GM12878 (cell line): Measurements from ENCODE around the gene SPDYC. TPM values are rescaled to one million over a fixed set of nuclear protein-coding genes. Genes with fewer than 3 reads are reported as not detected.
A peak's percentile ranks its signal among the peaks of the same experiment; 100 is the strongest.

Experiments used
- ATAC-seq: fragments of 200-7000 bp; cut with Tn5 transposase; 3 replicates; pipeline ENCODE4 v1.9.1; 2020; ENCODE audit warnings: mild to moderate bottlenecking, moderate library complexity
- BruUV-seq: library from RNA; stranded (reverse); fragments of 400-500 nt; replicated peaks from 2 replicates; lab custom pipeline; 2021; lab: Mats Ljungman, UMichigan
- CTCF ChIA-PET: fragments of 300-600 bp; sonication (Branson Sonifier 250); formaldehyde crosslinking; extraction: SDS; loops from one replicate; lab custom pipeline; 2021; ENCODE audit warnings: inconsistent platforms; lab: Yijun Ruan, JAX
- POLR2A ChIA-PET: fragments of 350-600 bp; formaldehyde crosslinking; extraction: SDS; loops from one replicate; lab custom pipeline; 2021; ENCODE audit warnings: inconsistent platforms; lab: Charles Lee
- RAD21 ChIA-PET: fragments of 300-600 bp; sonication (Branson Sonifier 250); formaldehyde crosslinking; loops from one replicate; lab custom pipeline; 2023; ENCODE audit warnings: antibody characterized with exemption; ENCODE audit not compliant: unreplicated experiment; lab: Charles Lee
- SMC1A ChIA-PET: fragments of 300-600 bp; sonication (Branson Sonifier 250); formaldehyde crosslinking; loops from one replicate; lab custom pipeline; 2023; ENCODE audit not compliant: unreplicated experiment, uncharacterized antibody; lab: Charles Lee
- DNase-seq: peaks from one replicate; pipeline ENCODE4 v3.0.0-alpha.2; 2011; ENCODE audit warnings: low read depth, low spot score
- FAIRE-seq: peaks from 3 replicates; lab custom pipeline; 2011; peaks lifted over from hg19 to GRCh38; lab: Jason Lieb, UNC
- H2AFZ ChIP-seq: 2 replicates; pipeline ENCODE4 v1.6.0; 2011; ENCODE audit warnings: low read depth, low read length, control low read depth; ENCODE audit not compliant: control insufficient read depth
- H3K27ac ChIP-seq: 2 replicates; pipeline ENCODE4 v1.5.1; 2011; ENCODE audit warnings: control low read depth; ENCODE audit not compliant: control insufficient read depth, insufficient read depth
- H3K27me3 ChIP-seq, 2 experiments: replicated peaks in 1 of 2; 2 replicates each; pipeline versions ENCODE4 v1.6.0 to v1.6.1; 2011; ENCODE audit warnings: low read length in 1 of 2; ENCODE audit not compliant: control insufficient read depth in 2 of 2, insufficient read depth in 2 of 2
- H3K36me3 ChIP-seq, 2 experiments: 2 replicates each; pipeline ENCODE4 v1.5.1; 2011; ENCODE audit warnings: low read length in 1 of 2; ENCODE audit not compliant: control insufficient read depth in 2 of 2, insufficient read depth in 2 of 2
- H3K4me1 ChIP-seq: 2 replicates; pipeline ENCODE4 v1.6.1; 2011; ENCODE audit warnings: mild to moderate bottlenecking, low read length, moderate library complexity, mixed read lengths; ENCODE audit not compliant: control insufficient read depth, insufficient read depth
- H3K4me2 ChIP-seq: 2 replicates; pipeline ENCODE4 v1.6.0; 2011; ENCODE audit warnings: control low read depth; ENCODE audit not compliant: control insufficient read depth, insufficient read depth
- H3K4me3 ChIP-seq: fragments of 200-600 bp; sonication (generic); 2 replicates; pipeline ENCODE4 v1.5.1; 2016
- H3K79me2 ChIP-seq: 2 replicates; pipeline ENCODE4 v1.6.0; 2011; ENCODE audit warnings: low read length; ENCODE audit not compliant: control insufficient read depth, insufficient read depth
- H3K9ac ChIP-seq: 2 replicates; pipeline ENCODE4 v1.8.0; 2011; ENCODE audit warnings: low read length, control low read depth, mixed read lengths; ENCODE audit not compliant: control insufficient read depth, insufficient read depth
- H3K9me3 ChIP-seq: replicated peaks from 3 replicates; pipeline ENCODE4 v1.5.1; 2011; ENCODE audit warnings: mild to moderate bottlenecking, low read length; ENCODE audit not compliant: control insufficient read depth, insufficient read depth
- H4K20me1 ChIP-seq: 2 replicates; pipeline ENCODE4 v1.6.0; 2011; ENCODE audit not compliant: control insufficient read depth, insufficient read depth
- IKZF1 ChIP-seq: fragments of 450-650 bp; conservative IDR thresholded peaks from 2 replicates; pipeline ENCODE4 v1.6.1; 2017; ENCODE audit warnings: antibody characterized with exemption, mild to moderate bottlenecking
- KDM1A ChIP-seq: fragments of 200-600 bp; sonication (generic); IDR thresholded peaks from 2 replicates; pipeline ENCODE4 v1.6.1; 2016; ENCODE audit warnings: borderline replicate concordance
- LARP7 ChIP-seq: fragments of 450-650 bp; IDR thresholded peaks from 2 replicates; pipeline ENCODE4 v1.6.1; 2017; ENCODE audit warnings: mild to moderate bottlenecking
- MXI1 ChIP-seq: fragments of 150-350 bp; IDR thresholded peaks from 2 replicates; pipeline ENCODE4 v1.6.1; 2011; ENCODE audit warnings: low read depth, mild to moderate bottlenecking, inconsistent platforms, low read length, improper control_type of control experiment
- PRDM15 ChIP-seq: fragments of 450-650 bp; formaldehyde crosslinking; IDR thresholded peaks from 2 replicates; pipeline ENCODE4 v1.4.0; 2020; ENCODE audit warnings: mild to moderate bottlenecking, moderate library complexity
- SMC3 ChIP-seq: IDR thresholded peaks from 2 replicates; pipeline ENCODE4 v1.6.1; 2011; ENCODE audit warnings: low read length, improper control_type of control experiment, borderline replicate concordance
- TARDBP ChIP-seq: IDR thresholded peaks from 2 replicates; pipeline ENCODE4 v1.6.1; 2016; ENCODE audit warnings: borderline replicate concordance
- YY1 ChIP-seq: IDR thresholded peaks from 2 replicates; pipeline ENCODE4 v1.6.1; 2011; ENCODE audit warnings: low read depth, mild to moderate bottlenecking, low read length
- WGBS: methylation state at CpG from one replicate; pipeline ENCODE4 v1.1.6; 2016; ENCODE audit warnings: low lambda C conversion rate; ENCODE audit not compliant: insufficient replicate concordance, insufficient coverage; ENCODE audit errors: missing lambda C conversion rate; 5-methylcytosine and 5-hydroxymethylcytosine counted together
- in situ Hi-C: fragments of 300-500 bp; cut with MboI; formaldehyde crosslinking; loops from 9 replicates; pipeline ENCODE4 v1.14.3; 2018; ENCODE audit warnings: mixed read lengths
- intact Hi-C: fragments of 100-400 bp; cut with micrococcal nuclease; formaldehyde crosslinking; loops from one replicate; pipeline ENCODE4 v1.14.2; 2022; ENCODE audit not compliant: unreplicated experiment
- polyA plus RNA-seq, 11 experiments: library from polyadenylated mRNA; depleted of rRNA in 4 of 11; unstranded in 6 of 11; stranded (reverse) in 5 of 11; fragments of >200 nt; fragmentation: Nextera tagmentation in 4 of 11; fragmentation: Illumina TruSeq in 1 of 11; extraction: Ambion mirVana in 4 of 11; extraction: Trizol in 1 of 11; gene quantifications; 1 replicate in 1 of 11; 2 replicates in 10 of 11; pipeline versions ENCODE4 v1.2.1 to v1.2.3, GENCODE V29; 2011 to 2016; ENCODE audit warnings: inconsistent platforms in 2 of 11, missing spikeins in 2 of 11, low read depth in 1 of 11
- total RNA-seq, 4 experiments: library from RNA; depleted of rRNA in 3 of 4; stranded (reverse); fragments of >200 nt in 3 of 4; fragmentation: Illumina TruSeq in 1 of 4; extraction: Trizol in 1 of 4; gene quantifications; 2 replicates each; pipeline versions ENCODE4 v1.2.1 to v1.2.3, GENCODE V29; 2013 to 2021

Gene SPDYC
- total and polyA plus RNA-seq, 10 of the 15 experiments (the other 5 are each of a cell fraction or from before 2014, with no cell fraction given) = not detected

GRCh38 chr11:65141896-65142494 is 28.0 kb upstream of the SPDYC start:
- POLR2A ChIA-PET = no interaction called here
- WGBS = 30% methylated on average over 7 of the region's 7 CpGs
- no peaks in the 10 kb centered on the region; a peak in 2 of 4 replicates for H3K27me3 ChIP-seq
- ATAC-seq = no peak
- no peaks in the 10 kb centered on the region for H3K9me3 ChIP-seq
- no peak overlapping the region for H3K27ac ChIP-seq
- intact Hi-C loops = loop anchor here (2.0 kb wide), 1 partner anchor 21 kb away; no protein-coding TSS in a partner anchor
- no peak overlapping the region for H3K4me3 ChIP-seq
- no peak overlapping the region for H3K4me2 ChIP-seq
- no peaks in the 10 kb centered on the region for H3K79me2 ChIP-seq
- no peaks in the 10 kb centered on the region for H4K20me1 ChIP-seq
- no peak overlapping the region for H3K9ac ChIP-seq
- no peak for TF ChIP-seq TARDBP
- no peak for TF ChIP-seq LARP7
- TF ChIP-seq IKZF1 = no peak
- TF ChIP-seq SMC3 = no peak
- no peak for TF ChIP-seq YY1
- TF ChIP-seq, all 136 proteins: peak for 0
- in situ Hi-C loops = no loop called here
- ChIA-PET SMC1A (no interaction called here), RAD21 (no interaction called here), CTCF (no interaction called here)
- BruUV-seq = no TSS peak
- DNase-seq = no peak
- Histone ChIP-seq H3K4me1 (no peaks in the 10 kb centered on the region), H2AFZ (no peak overlapping the region), H3K36me3 (no peaks in the 10 kb centered on the region)
- FAIRE-seq = peak; percentile 71

GRCh38 chr11:65147352-65148075 is 22.5 kb upstream of the SPDYC start:
- ChIA-PET RAD21 (interaction anchor here (0.6 to 1.7 kb wide), 3 partner anchors 12 to 301 kb away, joined by 3 to 4 read pairs (median 3); partner anchors contain the start of gene ARL2), POLR2A (interaction anchor here (2.2 kb wide), 1 partner anchor 12 kb away, joined by 9 read pairs; no protein-coding TSS in a partner anchor), SMC1A (interaction anchor here (2.7 kb wide), 1 partner anchor 12 kb away, joined by 9 read pairs; no protein-coding TSS in a partner anchor), CTCF (interaction anchor here (0.6 to 1.2 kb wide), 5 partner anchors 10 to 253 kb away, joined by 3 to 4 read pairs (median 3); partner anchors contain the start of gene CAPN1)
- H3K27ac ChIP-seq = no peak overlapping the region
- intact Hi-C loops = no loop called here
- H3K36me3 ChIP-seq = no peaks in the 10 kb centered on the region
- TF ChIP-seq YY1 (0 out of 2 replicates have a peak, but pooled peaks have one; percentile 38), LARP7 (no peak), KDM1A (no peak), MXI1 (no peak), PRDM15 (CRISPR knock-in tag) (no peak)
- peaks cover 25% of the 10 kb centered on the region for H3K4me1 ChIP-seq
- H2AFZ ChIP-seq = no peak overlapping the region
- WGBS = 76% methylated on average over 2 of the region's 2 CpGs
- no peaks in the 10 kb centered on the region for H3K79me2 ChIP-seq
- ATAC-seq = no peak
- FAIRE-seq = no peak
- no peaks in the 10 kb centered on the region for H3K9me3 ChIP-seq
- BruUV-seq = no TSS peak
- DNase-seq = no peak
- H3K4me2 ChIP-seq = no peak overlapping the region
- no peak overlapping the region for H3K4me3 ChIP-seq
- in situ Hi-C loops = no loop called here
- no peaks in the 10 kb centered on the region; a peak in 1 of 4 replicates for H3K27me3 ChIP-seq
- H4K20me1 ChIP-seq = no peaks in the 10 kb centered on the region
- H3K9ac ChIP-seq = no peak overlapping the region
